ENCODE results near the gene ADISSP. TPM values are rescaled to one million over a fixed set of nuclear protein-coding genes. Genes with fewer than 3 reads are reported as not detected.

Gene ADISSP
- total RNA-seq, 4 donors from 2014 or later, result 20.1 to 115 (median 22.8) TPM

GRCh38 chr20:3739054-3739925 is 28.3 kb downstream of the ADISSP start:
- no peak for TF ChIP-seq CTCF (IDR thresholded peaks at IDR 0.05; ENCODE audit: low read depth)

- no peak for TF ChIP-seq CTCF (IDR thresholded peaks at IDR 0.05; ENCODE audit: low read depth)
Observed at GRCh38 chr20:3738111-3739053, 29.2 kb downstream of the ADISSP start.

- TF ChIP-seq CTCF (IDR thresholded peaks at IDR 0.05; ENCODE audit: low read depth), result no peak
Observed at GRCh38 chr20:3735768-3736167, 31.8 kb downstream of the ADISSP start.

- no peak for TF ChIP-seq CTCF (IDR thresholded peaks at IDR 0.05; ENCODE audit: low read depth)
Observed at GRCh38 chr20:3734111-3734843, 33.3 kb downstream of the ADISSP start.

GRCh38 chr20:3733119-3733995 is 34.2 kb downstream of the ADISSP start:
- no peak for TF ChIP-seq CTCF (IDR thresholded peaks at IDR 0.05; ENCODE audit: low read depth)

- TF ChIP-seq CTCF (IDR thresholded peaks at IDR 0.05; ENCODE audit: low read depth), result no peak
Observed at GRCh38 chr20:3732327-3733118, 35.0 kb downstream of the ADISSP start, which contains the start of gene HSPA12B. Gene HSPA12B (plus strand): TSS chr20:3732685. CDS start chr20:3738675, 5,990 bp downstream.
